Liver (tissue), 9 donors: ENCODE results near the gene CDH23. TPM values are rescaled to one million over a fixed set of nuclear protein-coding genes. Genes with fewer than 3 reads are reported as not detected.

ENCODE experiments used
- DNase-seq: peaks from one replicate; pipeline ENCODE4 v3.0.0-alpha.2; 2017; ENCODE audit warnings: low spot score
- H3K27ac ChIP-seq, 2 donors: one replicate each; pipeline ENCODE4 v1.7.0; 2013; ENCODE audit warnings: inconsistent platforms in 2 of 2, low read length in 2 of 2, control low read depth in 1 of 2, low read depth in 1 of 2, mild to moderate bottlenecking in 1 of 2
- H3K27me3 ChIP-seq, 4 donors: one replicate each; pipeline versions ENCODE4 v1.6.1 to v1.7.0; 2013; ENCODE audit warnings: low read length in 3 of 4, inconsistent platforms in 1 of 4, mild to moderate bottlenecking in 1 of 4, moderate library complexity in 1 of 4; ENCODE audit not compliant: control insufficient read depth in 4 of 4, insufficient read depth in 4 of 4
- H3K36me3 ChIP-seq, 4 donors: one replicate each; pipeline versions ENCODE4 v1.6.1 to v1.7.0; 2013; ENCODE audit warnings: low read length in 3 of 4, mild to moderate bottlenecking in 3 of 4, low read depth in 1 of 4, moderate library complexity in 1 of 4; ENCODE audit not compliant: control insufficient read depth in 4 of 4, insufficient read depth in 3 of 4
- H3K4me1 ChIP-seq, 4 donors: one replicate each; pipeline versions ENCODE4 v1.6.1 to v1.7.0; 2013; ENCODE audit warnings: low read length in 3 of 4, mild to moderate bottlenecking in 3 of 4, moderate library complexity in 1 of 4; ENCODE audit not compliant: control insufficient read depth in 4 of 4, insufficient read depth in 4 of 4
- H3K4me3 ChIP-seq, 3 donors: one replicate each; pipeline versions ENCODE4 v1.6.1 to v1.7.0; 2013; ENCODE audit warnings: low read length in 3 of 3, control low read depth in 1 of 3, low read depth in 1 of 3, mild to moderate bottlenecking in 1 of 3
- H3K9ac ChIP-seq, 2 donors: one replicate each; pipeline ENCODE4 v1.7.0; 2013; ENCODE audit warnings: low read length in 2 of 2, mild to moderate bottlenecking in 2 of 2, moderate library complexity in 2 of 2, control low read depth in 1 of 2, low read depth in 1 of 2
- H3K9me3 ChIP-seq, 4 donors: one replicate each; pipeline versions ENCODE4 v1.6.1 to v1.7.0; 2013; ENCODE audit warnings: low read length in 3 of 4; ENCODE audit not compliant: control insufficient read depth in 4 of 4
- ATF3 ChIP-seq: IDR thresholded peaks from 2 replicates; pipeline ENCODE4 v1.6.1; 2016; ENCODE audit warnings: antibody characterized with exemption
- CTCF ChIP-seq: fragments of 150-350 bp; IDR thresholded peaks from 2 replicates; pipeline ENCODE4 v1.5.1; 2017; ENCODE audit warnings: improper control_type of control experiment, low read depth, low read length; ENCODE audit not compliant: missing input control
- EGR1 ChIP-seq, 2 donors: IDR thresholded peaks; 2 replicates each; pipeline ENCODE4 v1.6.1; 2016 to 2018; ENCODE audit warnings: antibody characterized with exemption in 2 of 2, low read depth in 2 of 2
- FOXA1 ChIP-seq: IDR thresholded peaks from 2 replicates; pipeline ENCODE4 v1.6.1; 2016; ENCODE audit warnings: antibody characterized with exemption
- FOXA2 ChIP-seq: IDR thresholded peaks from 2 replicates; pipeline ENCODE4 v1.6.1; 2016; ENCODE audit warnings: antibody characterized with exemption
- GABPA ChIP-seq, 2 donors: IDR thresholded peaks in 1 of 2; conservative IDR thresholded peaks in 1 of 2; 2 replicates each; pipeline ENCODE4 v1.6.1; 2016; ENCODE audit warnings: antibody characterized with exemption in 2 of 2, mild to moderate bottlenecking in 1 of 2, moderate library complexity in 1 of 2
- HNF4A ChIP-seq, 2 donors: conservative IDR thresholded peaks; 2 replicates each; pipeline ENCODE4 v1.6.1; 2016; ENCODE audit warnings: antibody characterized with exemption in 2 of 2, mild to moderate bottlenecking in 2 of 2
- HNF4G ChIP-seq: IDR thresholded peaks from 2 replicates; pipeline ENCODE4 v1.6.1; 2016; ENCODE audit warnings: antibody characterized with exemption
- JUND ChIP-seq, 2 donors: IDR thresholded peaks; 2 replicates each; pipeline ENCODE4 v1.6.1; 2016; ENCODE audit warnings: antibody characterized with exemption in 2 of 2
- NR2F2 ChIP-seq: IDR thresholded peaks from 2 replicates; pipeline ENCODE4 v1.6.1; 2016; ENCODE audit warnings: antibody characterized with exemption
- RAD21 ChIP-seq, 2 donors: IDR thresholded peaks; 2 replicates each; pipeline ENCODE4 v1.6.1; 2016; ENCODE audit warnings: antibody characterized with exemption in 2 of 2, mild to moderate bottlenecking in 2 of 2
- REST ChIP-seq: IDR thresholded peaks from 2 replicates; pipeline ENCODE4 v1.6.1; 2016; ENCODE audit warnings: antibody characterized with exemption, mild to moderate bottlenecking
- RXRA ChIP-seq, 2 donors: IDR thresholded peaks; 2 replicates each; pipeline ENCODE4 v1.6.1; 2017 to 2018; ENCODE audit warnings: antibody characterized with exemption in 2 of 2, mild to moderate bottlenecking in 1 of 2
- SP1 ChIP-seq: IDR thresholded peaks from 2 replicates; pipeline ENCODE4 v1.6.1; 2018; ENCODE audit warnings: antibody characterized with exemption, mild to moderate bottlenecking
- TAF1 ChIP-seq: conservative IDR thresholded peaks from 2 replicates; pipeline ENCODE4 v1.6.1; 2016; ENCODE audit warnings: antibody characterized with exemption, mild to moderate bottlenecking
- YY1 ChIP-seq: IDR thresholded peaks from 2 replicates; pipeline ENCODE4 v1.6.1; 2016; ENCODE audit warnings: antibody characterized with exemption, mild to moderate bottlenecking
- ZBTB33 ChIP-seq: IDR thresholded peaks from 2 replicates; pipeline ENCODE4 v1.6.1; 2016; ENCODE audit warnings: antibody characterized with exemption
- WGBS: extraction: QIAGEN DNeasy Blood & Tissue Kit; methylation state at CpG from one replicate; pipeline ENCODE4 v1.1.7; 2013; 5-methylcytosine and 5-hydroxymethylcytosine counted together
- polyA plus RNA-seq, 2 donors: library from polyadenylated mRNA; stranded (reverse) in 1 of 2; unstranded in 1 of 2; fragments of 200-250 nt in 1 of 2; fragments of >200 nt in 1 of 2; fragmentation: Nextera tagmentation in 1 of 2; extraction: Ambion mirVana in 1 of 2; gene quantifications; one replicate each; pipeline versions ENCODE4 v1.2.1 to v1.2.3, GENCODE V29; 2013 to 2015
- total RNA-seq, 2 donors: library from RNA; depleted of rRNA; stranded (reverse); fragments of >200 nt; gene quantifications; one replicate each; pipeline ENCODE4 v1.2.3, GENCODE V29; 2014
- donor health status: healthy.
- donor health status: healthy.
- donor health status: healthy.
- donor health status: healthy.
- donor health status: healthy.

Gene CDH23
- total and polyA plus RNA-seq, 4 donors = 1.5 to 4.7 (median 3.4) TPM

GRCh38 chr10:71729161-71729636 is 332.5 kb downstream of the CDH23 start:
- TF ChIP-seq EGR1 (IDR thresholded peaks at IDR 0.05; ENCODE audit: low read depth in 2 of 2) = no peak
- TF ChIP-seq RXRA (IDR thresholded peaks at IDR 0.05) = no peak
- TF ChIP-seq CTCF = no peak
- TF ChIP-seq YY1 = no peak
- TF ChIP-seq FOXA1 = no peak
- no peak for TF ChIP-seq HNF4A (conservative IDR thresholded peaks at IDR 0.05)
- TF ChIP-seq SP1 = no peak
- no peak for TF ChIP-seq TAF1
- peak; percentile 66 for DNase-seq
- Histone ChIP-seq H3K4me3 (no peak overlapping the region), H3K9ac (no peak overlapping the region), H3K27me3 (no peaks in the 10 kb centered on the region), H3K27ac (peak overlapping the region; percentile 5 to 67), H3K9me3 (no peaks in the 10 kb centered on the region), H3K4me1 (peaks cover 0 to 8% (median 4%) of the 10 kb centered on the region in 4 donors), H3K36me3 (no peaks in the 10 kb centered on the region)
- 68% methylated on average over 10 of the region's 10 CpGs for WGBS

GRCh38 chr10:71731791-71732190 is 335.1 kb downstream of the CDH23 start:
- Histone ChIP-seq H3K9ac (no peak overlapping the region), H3K27me3 (no peaks in the 10 kb centered on the region), H3K9me3 (no peaks in the 10 kb centered on the region), H3K36me3 (no peaks in the 10 kb centered on the region), H3K4me1 (peaks cover 0 to 8% (median 4%) of the 10 kb centered on the region in 4 donors), H3K4me3 (no peak overlapping the region), H3K27ac (no peak overlapping the region)
- no peak for DNase-seq
- TF ChIP-seq NR2F2 (no peak), GABPA (IDR thresholded peaks at IDR 0.05 in 1 of 2, conservative IDR thresholded peaks at IDR 0.05 in 1 of 2) (no peak), YY1 (no peak), RXRA (IDR thresholded peaks at IDR 0.05) (no peak), TAF1 (no peak), FOXA1 (no peak), SP1 (no peak), RAD21 (IDR thresholded peaks at IDR 0.05) (no peak), HNF4G (no peak), ATF3 (no peak), ZBTB33 (no peak), REST (no peak), HNF4A (conservative IDR thresholded peaks at IDR 0.05) (no peak), JUND (IDR thresholded peaks at IDR 0.05) (no peak), FOXA2 (no peak), EGR1 (IDR thresholded peaks at IDR 0.05; ENCODE audit: low read depth in 2 of 2) (no peak)
- WGBS = 90% methylated on average over 12 of the region's 12 CpGs
